Glomerular endothelial cell (primary cell): ENCODE measurements around the gene LRCH1. TPM values are rescaled to one million over a fixed set of nuclear protein-coding genes. Genes with fewer than 3 reads are reported as not detected.

Source experiments
- DNase-seq: peaks from one replicate; pipeline ENCODE4 v3.0.0-alpha.2; 2011; ENCODE audit warnings: low read depth, low spot score; ENCODE audit errors: extremely low read depth
- total RNA-seq: library from RNA; depleted of rRNA; stranded (reverse); fragments of >200 nt; gene quantifications from 2 replicates; pipeline ENCODE4 v1.2.3, GENCODE V29; 2015

LRCH1 gene
- total RNA-seq, 1 donor from 2014 or later = 36.8 TPM

DNA sequence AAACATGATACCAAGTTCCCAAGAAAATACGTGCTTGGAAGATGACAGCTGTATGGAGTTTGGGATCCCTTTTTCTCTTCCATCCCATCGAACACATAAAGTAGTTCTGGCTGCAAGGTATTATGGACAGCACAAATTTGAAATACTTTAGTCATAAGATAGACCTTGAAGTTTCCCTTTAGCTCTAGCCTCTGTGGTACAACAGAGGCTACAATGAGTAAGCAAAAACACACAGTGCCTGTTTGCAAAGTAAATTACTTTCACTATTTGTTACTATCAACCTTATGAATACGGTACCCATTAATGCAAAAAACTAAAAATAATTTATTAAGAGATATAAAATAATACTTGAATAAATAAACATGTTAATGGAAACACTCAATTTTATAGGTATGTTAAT, 21.0 kb upstream of the LRCH1 start:
- no peak for DNase-seq

DNA sequence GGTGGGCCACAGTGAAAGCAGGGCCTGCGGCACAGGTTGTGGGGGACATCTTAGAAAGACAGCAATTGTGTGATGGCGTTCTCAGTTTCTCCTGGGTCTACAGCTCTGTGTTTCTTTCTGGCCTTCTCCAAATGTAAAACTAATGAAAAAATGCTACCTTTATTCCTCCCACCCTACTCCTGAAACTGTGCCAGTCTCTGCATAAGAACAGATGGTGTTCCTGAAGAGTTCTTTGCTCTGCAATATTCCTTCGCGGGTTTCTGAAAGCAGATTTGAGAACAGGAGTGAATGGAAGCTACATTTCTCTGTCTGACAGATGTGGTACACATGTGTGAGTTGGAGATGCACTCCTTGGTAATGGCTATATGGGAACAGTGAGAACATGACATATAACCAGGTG, 18.0 kb upstream of the LRCH1 start:
- DNase-seq = no peak

DNA sequence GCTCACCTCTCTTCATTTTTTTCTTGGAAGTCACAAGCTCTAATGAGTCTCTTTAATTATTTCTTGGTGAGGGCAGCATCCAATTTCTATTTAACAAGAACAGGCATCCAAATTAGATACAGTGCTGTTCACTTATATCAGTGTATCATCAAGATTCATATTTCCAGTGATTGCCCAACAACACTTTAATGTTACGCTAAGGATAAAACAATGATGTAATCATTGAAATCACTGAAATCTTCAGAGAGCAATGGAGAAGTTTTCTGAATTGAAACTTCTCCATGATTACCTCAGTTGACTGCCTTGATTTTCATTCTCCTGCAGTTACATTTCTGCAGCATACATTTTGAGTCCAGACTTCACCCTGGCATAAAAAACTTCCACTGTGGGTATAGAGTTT, 17.1 kb upstream of the LRCH1 start:
- no peak for DNase-seq

DNA sequence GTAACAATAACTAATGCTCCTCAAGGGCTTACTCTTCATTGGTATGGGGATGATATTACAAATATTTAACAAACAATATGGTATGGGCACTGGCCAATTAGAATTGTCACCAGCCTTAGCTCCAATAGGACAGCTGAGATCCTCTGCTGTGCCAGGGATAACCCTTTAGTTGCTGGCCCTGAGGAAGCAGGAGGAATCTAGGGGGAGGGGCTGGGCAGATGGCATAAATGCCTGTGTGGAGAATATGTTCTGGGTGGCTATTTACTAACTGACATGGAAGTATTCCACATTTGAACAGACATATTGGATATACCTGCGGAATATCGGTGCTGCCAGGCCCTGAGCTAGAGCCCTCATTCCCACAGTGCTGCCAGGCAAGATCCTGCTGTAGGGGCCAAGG, 16.6 kb upstream of the LRCH1 start:
- no peak for DNase-seq

DNA sequence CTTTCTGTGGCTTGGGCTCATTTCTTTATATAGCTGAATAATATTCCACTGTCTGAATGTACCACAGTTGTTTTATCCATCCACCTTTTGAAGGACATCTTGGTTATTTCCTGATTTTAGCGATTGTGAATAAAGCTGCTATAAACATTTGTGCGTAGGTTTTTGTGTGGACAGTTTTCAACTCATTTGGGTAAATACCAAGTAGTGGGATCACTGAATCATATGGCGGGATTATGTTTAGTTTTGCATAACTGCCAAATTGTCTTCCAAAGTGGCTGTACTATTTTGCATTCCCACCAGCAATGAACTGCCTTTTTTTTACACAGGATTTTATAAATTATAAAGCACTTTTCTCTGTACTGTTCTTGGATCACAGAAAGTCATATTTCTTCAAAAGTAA, 13.7 kb upstream of the LRCH1 start:
- no peak for DNase-seq

DNA sequence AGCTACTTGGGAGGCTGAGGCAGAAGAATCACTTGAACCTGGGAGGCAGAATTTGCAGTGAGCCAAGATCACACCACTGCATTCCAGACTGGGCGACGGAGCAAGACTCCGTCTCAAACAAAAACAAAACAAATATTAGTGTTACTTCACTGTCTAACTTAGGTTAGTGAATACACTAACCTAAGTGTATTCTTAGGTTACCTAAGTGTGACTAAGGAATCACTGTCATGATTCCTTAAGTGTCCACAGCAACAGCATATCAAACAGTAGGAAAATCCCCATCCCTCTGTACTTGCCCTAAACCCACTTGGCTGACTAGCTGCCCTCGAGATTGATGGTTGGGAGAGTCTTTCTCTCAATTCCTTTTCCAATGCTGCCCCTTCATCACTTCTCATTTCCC, 11.8 kb upstream of the LRCH1 start:
- DNase-seq = no peak

DNA sequence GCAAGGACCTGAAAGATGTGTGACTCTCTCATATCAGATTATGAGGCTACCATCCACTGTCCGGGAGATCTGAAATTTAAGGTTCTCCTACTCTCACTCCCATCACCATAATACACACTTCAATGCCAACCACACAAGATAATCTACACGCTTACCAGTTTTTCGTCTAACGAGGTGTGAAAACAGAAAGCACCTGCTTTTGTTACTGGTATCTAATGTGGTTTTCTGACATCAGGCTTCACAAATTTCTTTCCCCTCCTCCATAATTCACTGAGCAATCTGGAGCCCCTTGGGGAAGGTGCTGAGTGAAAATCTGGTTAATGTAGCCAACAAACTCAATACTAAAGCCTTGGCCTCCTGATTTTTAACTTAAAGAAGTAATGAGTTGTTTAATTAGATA, 10.1 kb upstream of the LRCH1 start:
- no peak for DNase-seq

DNA sequence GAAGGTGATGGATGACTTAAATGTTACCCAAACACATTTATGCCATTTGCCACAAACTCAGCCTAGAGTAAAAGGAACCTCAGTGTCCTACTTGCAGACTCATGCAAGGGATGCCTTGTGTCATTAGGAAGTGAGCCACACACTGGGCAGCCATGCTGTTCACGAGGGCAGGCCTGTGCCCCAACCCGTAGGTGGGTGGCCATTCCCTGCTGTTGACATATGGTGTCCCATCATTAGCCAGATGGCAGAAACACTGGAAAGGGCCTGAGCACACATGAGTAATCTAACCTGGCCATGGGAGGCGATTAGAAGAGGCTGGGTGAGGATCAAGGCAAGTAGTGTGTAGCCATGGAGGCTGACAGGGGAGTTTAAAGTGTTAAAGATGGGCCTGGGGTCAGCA, 9.7 kb upstream of the LRCH1 start:
- no peak for DNase-seq

DNA sequence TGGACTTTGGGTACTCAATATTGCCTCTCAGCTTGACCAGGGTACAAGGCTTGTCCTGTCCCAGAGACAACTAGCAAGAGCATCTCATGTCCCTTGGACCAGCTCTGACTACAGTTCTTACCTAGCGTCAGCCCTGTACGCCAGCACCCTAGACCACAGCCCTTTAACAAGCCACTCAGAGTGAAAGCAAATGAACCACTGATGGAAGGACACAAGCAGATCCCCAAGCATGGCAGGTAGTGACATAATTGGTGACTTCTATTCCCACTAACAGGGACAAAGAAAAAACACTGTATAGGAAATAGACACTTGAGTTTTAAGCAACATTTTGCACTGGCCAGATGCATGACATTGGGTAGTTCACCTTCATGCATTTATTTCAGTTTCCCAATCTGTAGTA, 8.8 kb upstream of the LRCH1 start:
- DNase-seq = no peak

DNA sequence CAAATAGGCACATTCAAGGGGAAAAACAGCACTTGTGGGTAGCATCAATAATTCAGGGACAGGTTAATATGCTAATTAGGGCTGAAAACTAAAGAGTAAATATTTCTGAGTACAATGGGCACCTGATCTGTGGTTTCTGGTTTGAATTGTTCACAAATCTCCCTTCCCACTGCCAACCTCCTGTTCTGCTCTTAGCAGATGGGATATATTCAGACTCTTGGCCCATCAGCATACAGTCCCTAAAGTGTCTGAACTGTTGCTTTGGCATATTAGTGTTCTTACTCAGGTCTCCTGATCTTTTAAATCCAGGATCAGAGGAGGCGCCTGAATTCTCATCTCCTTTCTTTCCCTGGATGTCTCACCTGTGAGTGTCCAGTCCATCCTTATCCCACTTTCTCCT, 8.2 kb upstream of the LRCH1 start:
- no peak for DNase-seq

DNA sequence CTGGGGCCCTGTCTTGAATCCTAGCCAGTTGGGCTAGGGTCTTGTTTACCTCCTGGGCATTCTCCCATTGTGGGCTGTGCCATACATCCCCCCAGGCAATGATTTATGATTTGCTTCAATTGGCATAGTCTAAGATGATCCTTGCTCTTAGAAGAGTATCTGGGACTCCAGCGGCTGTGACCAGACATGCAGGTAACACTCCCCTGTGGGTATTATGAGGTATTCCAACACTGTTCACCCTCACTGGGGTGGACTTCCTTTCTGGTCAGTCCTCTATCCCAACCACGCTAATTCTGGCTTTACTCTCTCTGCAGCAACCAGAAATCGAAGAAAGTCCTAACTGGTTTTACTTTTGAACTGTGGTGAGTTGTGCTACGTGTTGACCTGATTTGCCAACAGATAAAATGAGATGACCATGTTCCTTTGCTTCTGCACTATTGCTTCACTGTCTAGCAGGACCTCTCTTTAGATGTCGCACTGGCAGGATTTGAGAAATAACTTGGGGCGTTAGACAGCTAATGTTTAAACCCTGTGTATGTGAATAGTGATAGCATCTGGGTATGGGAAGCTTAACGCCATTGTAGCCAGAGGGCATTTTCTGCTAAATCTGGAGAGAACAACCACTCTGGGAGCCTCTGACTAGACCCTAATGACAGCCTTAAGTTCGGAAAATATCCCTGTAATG, 6.7 kb upstream of the LRCH1 start:
- no peak for DNase-seq

DNA sequence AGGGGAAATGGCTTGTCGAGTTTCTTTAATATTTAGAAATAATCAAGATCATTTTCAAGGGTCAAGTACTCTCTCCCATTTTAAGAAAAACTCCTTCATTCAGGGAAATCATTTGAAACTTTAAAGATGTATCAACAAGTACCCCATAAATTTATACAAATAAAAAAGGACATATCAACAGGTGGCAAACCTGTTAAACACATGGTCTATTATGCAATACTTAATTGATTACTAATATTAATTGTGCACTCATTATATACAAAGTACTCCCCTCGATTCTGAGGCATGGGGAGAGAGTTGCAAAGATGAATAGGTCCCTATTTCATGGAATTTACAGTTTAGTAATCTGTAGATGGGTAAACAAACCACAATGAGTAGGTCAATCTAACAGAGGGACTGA, 2.1 kb upstream of the LRCH1 start:
- no peak for DNase-seq

DNA sequence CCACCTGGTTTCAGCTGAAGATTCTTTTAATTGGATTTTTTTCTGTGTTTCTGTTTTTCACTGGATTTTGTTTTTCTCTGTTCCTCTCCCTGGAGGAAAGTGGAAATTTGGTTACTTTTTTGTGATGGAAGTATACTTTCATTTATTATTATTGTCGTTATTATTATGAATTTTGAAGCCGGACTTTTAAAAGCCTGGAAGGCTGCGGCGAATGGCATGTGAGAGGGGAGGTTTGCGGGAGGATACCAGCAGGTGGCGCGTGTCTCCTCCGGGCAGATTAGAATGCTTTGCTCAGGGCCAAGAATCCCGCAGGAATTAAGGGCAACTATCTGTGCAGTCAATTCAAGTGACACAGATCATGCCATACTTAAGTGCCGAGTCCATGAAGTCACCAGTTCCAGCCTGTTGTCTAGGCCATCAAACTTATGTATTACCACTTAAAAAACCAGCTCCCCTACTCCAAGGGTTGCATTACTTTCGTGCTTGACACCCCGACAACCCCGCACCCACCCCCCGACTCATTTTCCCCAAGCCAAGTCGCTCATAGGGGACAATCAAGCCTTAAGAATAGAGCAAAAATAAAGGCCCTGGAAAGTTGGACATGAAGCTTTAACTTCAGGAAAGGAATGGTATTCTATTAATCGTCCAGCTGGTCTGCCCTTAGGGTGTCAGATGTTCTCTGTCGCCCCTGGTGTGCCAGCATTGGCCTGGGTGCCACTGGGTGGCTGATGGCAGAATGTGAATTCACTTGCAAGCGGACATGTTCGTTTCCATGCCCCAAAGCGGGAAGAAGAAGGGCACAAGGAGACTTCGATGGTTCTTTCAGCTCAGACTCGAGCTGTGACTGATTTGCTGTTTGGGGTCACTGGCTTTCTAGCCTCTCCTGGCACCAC, 1.3 kb upstream of the LRCH1 start:
- DNase-seq = peak; percentile 47

DNA sequence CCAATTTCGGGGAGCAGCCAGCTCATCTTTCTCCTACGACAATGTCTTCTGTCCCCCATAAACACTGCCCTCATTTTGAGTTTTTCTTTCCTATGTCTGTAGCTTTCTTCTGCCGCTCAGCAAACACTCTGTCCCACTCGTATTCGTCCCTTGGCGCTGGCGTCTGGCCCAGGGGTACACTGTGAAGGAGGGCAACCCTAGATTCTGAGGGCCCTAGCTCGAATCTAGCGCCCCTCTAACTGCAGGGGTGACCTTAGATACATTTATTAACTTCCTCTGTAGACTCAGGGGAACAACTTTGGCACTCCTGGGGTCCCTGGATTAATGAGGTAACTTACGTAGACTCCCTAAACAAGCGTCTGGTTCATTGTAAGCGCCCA, 677 bp upstream of the LRCH1 start:
- no peak for DNase-seq

DNA sequence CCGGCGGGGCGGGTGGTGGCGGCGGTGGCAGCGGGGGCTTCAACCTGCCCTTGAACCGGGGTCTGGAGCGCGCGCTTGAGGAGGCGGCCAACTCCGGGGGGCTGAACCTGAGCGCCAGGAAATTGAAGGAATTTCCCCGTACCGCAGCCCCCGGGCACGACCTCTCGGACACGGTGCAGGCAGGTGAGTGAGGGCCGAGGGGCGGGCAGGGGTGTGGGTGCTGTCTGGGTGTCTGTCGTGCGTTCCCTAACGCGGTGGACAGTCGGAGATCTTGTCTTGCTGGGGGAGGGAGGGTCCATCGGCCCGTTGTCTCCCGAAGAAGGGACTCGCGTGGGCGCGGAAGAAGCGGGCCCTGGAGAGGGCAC, 533 bp downstream of the LRCH1 start:
- no peak for DNase-seq

DNA sequence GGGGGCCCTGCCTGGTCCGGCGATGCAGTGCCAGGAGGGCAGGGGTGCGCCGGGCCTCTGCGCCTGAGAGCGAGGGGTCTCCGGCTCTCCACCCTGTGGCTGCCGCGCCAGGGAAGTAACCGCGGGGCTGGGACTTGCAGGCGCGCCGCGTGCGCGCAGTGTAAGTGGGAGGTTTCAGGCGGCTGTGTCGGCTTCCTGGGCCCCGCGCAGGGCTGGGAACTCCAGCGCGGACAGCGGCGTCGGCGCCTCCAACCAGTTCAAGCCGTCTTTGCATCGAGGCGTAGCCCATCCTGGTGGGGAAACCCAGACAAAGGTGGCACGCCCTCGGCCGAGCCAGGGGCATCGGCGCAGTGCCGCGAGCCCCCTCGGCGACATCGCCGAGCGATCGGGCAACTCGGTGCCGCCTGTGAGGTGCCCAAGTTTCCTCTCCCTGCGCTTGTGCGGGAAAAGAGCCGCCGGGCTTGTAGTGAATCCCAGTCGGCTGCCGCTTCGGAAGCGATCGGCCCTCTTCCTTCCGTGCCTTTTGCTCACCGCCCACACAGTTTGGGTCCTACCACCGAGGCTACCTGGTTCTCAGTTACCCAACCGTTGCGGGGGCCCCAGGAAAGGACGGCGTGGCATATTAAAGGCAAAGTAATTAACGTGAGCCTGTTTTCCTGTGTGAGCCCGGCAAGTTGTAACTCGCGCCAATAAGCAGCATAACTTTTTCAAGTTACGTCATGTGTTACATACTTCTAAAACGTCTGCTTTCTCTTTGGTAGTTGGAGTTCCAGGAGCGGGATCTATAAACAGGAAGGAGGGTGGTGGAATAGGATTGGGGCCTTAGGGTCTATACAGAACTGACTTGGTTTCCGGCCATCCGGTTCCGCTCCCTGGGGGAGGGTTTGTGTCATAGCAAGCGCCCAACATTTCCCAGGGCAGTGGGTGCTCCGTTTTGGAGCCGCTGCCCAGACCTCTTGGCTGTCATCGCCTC, 1.2 kb downstream of the LRCH1 start:
- peak; percentile 57 for DNase-seq

DNA sequence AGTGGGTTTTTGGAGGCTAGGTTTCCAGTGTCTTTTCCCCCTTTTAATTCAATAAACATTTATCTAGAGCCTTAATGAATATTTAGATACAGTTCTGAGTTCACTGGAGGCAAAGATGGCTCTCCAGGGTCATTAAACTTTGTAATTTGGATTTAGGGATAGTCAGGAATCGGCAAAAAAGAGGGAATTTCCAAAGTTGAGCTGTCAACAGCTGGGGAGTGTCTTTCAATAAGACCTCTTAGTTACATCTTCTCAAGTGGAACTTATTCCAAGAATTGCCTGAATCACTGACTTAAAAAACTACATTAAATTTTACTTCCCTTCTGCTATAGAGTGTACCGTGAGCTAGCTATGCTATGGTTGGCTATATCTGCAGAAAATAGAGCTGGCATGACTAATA, 2.0 kb downstream of the LRCH1 start:
- no peak for DNase-seq

DNA sequence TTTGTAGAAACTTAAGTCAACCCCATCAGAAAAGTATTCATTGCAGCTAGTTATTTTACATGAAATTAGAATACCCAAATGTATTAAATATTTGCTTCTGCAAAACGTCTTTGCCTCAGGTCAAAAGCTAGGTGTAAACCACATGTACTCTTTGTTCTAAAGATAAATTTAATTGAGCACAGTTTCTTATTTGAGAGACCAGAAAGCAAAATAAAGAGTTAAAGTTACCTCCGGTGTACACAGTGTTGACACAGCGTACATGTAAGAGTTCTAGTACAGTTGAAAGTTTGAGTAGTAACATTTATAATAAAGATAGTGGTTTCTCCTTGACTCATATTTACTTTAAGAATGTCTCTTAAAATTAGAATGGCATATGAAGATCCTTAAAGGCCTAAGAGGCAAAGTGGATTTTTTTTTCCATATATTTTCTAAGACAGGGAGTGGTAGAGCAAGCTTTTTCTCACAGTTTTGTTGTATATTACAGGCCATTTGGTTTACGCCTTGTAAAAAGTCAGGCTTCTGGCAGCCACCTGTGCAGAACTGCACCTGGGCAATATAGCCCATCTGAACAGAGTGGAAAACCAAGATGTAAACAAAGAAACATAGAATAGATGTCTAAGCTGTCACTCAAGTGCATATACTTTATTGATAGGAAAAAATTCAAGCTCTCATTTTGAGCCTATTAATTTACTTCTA, 2.9 kb downstream of the LRCH1 start:
- DNase-seq = no peak

DNA sequence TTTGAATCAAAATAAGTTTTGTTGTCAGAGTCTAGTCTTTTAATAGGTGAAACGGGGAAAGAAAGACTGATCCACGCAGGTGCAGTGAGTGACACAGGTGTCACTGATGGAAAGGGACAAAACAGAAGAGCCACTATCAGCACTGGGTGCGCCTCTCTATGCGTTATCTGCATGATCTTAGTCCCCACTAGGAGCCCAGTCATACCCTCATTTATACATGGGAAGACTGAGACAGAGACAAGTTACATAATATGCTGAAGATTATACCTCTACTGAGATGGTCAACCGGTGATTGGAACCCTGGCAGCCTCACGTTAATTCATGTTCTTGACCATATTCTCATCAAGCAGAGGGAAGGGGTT, 3.4 kb downstream of the LRCH1 start:
- no peak for DNase-seq

DNA sequence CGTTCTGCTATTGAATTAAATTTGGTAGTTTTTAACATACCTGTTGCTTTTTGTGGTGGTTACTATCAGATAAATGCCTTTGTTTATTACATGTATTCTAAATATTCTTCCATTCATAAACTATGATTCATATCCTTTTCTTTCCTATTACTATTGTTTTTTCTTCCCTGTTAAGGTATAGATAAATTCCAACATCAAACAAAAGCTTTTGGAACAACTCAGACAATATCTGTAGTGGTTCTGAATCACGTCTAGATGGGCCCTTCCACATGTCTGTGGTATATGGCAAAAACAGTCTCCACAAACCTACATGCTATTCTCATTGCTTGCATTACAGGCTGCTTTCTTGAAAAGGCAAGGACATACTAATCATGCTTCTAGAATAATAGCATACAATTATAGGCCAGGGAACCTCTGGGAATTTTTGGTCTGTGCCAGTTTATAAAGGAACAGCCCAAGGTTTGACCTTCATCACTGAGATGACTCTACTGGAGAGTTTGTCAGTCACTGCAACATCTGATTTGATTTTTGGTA, 6.4 kb downstream of the LRCH1 start:
- DNase-seq = no peak

DNA sequence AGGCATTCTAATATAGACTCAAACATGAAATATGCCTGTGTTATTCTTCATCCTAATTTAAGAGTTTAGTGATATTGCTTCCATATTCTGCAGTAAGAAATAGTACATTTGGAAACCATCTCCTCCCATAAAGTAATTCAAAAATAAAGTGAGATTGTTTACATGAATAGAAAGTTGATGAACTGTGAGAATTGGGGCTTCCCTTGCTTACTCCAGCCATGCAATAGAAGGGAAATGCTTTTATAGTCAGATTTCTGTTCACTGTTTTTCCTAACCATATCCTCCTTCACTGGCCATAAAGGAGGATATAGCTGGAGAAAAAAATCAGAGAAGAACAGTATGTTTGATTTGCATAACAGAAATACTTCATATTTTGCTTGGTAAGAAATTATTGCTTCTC, 7.8 kb downstream of the LRCH1 start:
- DNase-seq = no peak
